ENCODE data around the gene TMEM203. TPM values are rescaled to one million over a fixed set of nuclear protein-coding genes. Genes with fewer than 3 reads are reported as not detected.
A peak's percentile ranks its signal among the peaks of the same experiment; 100 is the strongest.

The TMEM203 gene
- total and polyA plus RNA-seq, 2 of the 13 experiments (the other 11 are each of a cell fraction or from before 2014, with no cell fraction given), result 23.4 to 36.7 TPM

DNA sequence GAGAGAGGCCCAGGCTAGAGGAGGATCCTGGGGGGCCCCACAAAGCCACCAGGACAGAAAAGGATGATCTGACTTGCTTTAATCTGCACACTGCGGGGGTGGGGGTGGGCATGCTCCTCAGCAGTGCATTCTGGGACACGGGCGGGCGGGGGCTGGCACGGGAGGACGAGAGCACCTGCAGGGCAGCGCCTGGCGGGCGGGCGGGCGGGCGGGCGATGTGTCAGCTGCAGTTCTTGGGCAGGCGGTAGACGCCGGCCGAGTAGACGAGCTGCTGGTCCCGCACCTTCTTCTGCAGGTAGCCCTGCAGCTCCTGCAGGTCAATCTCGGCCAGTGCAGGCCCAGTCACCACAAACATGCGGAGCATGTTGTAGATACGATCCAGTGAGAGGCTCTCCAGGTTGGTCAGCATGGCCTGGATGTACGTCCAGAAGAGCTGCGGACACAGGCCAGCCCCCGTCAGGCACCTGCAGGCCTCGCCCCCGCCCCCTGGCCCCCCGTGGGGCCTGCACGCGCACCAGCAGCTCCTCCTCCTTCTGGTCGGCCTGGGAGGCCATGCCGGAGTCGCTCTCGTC, 30.6 kb downstream of the TMEM203 start:
- Histone ChIP-seq H3K4me1 (ENCODE audit: insufficient read depth, low read length) (peaks cover 7% of the 10 kb centered on the region; the same call in 1 of the 2 replicates), H3K27me3 (ENCODE audit: control insufficient read depth in 1 of 2, insufficient read depth in 2 of 2, low read length in 2 of 2) (peaks cover 0 to 25% of the 10 kb centered on the region in 2 experiments; a peak in 3 of 5 replicates), H3K4me3 (replicated peaks in 1 of 3; ENCODE audit: insufficient read depth in 1 of 3, low read depth in 2 of 3, low read length in 3 of 3) (no peak overlapping the region), H2AFZ (ENCODE audit: low read length) (no peak overlapping the region), H4K20me1 (ENCODE audit: insufficient read depth, low read length) (no peaks in the 10 kb centered on the region), H3K79me2 (ENCODE audit: insufficient read depth, low read length) (no peaks in the 10 kb centered on the region), H3K4me2 (ENCODE audit: low read depth, low read length) (no peak overlapping the region), H3K36me3 (replicated peaks in 1 of 2; ENCODE audit: control insufficient read depth in 1 of 2, insufficient read depth in 2 of 2, low read length in 2 of 2) (peaks cover under 1 to 1% of the 10 kb centered on the region in 2 experiments; a peak in 1 of 5 replicates), H3K9ac (ENCODE audit: insufficient read depth, low read depth, low read length) (no peak overlapping the region), H3K9me3 (ENCODE audit: low read length) (no peaks in the 10 kb centered on the region), H3K27ac (ENCODE audit: extremely low read length, insufficient read depth, low read length) (no peak overlapping the region)
- ATAC-seq (no peak), FAIRE-seq (no peak), DNase-seq (ENCODE audit: low spot score) (no peak)
- TF ChIP-seq CREB1 (IDR thresholded peaks at IDR 0.05) (no peak), CREB1 (CRISPR knock-in tag; IDR thresholded peaks at IDR 0.05) (no peak)
- intact Hi-C loops (cut with micrococcal nuclease; ENCODE audit: unreplicated experiment) (loop anchor here (10.0 kb wide), 1 partner anchor 60 kb away; the partner anchor contains the start of gene DPP7), in situ Hi-C loops (cut with HindIII; ENCODE audit: extremely low pct_ligation_motif_present, low pct_unique_long_range_greater_than_20kb) (no loop called here)
- ChIA-PET CTCF (ENCODE audit: low intra/inter-chr PET ratio, low total read pairs) (no interaction called here), POLR2A (no interaction called here)
- 96% methylated on average over 22 of the region's 34 CpGs for WGBS (ENCODE audit: low lambda C conversion rate)
- no TSS peak for BruUV-seq (replicated peaks)

DNA sequence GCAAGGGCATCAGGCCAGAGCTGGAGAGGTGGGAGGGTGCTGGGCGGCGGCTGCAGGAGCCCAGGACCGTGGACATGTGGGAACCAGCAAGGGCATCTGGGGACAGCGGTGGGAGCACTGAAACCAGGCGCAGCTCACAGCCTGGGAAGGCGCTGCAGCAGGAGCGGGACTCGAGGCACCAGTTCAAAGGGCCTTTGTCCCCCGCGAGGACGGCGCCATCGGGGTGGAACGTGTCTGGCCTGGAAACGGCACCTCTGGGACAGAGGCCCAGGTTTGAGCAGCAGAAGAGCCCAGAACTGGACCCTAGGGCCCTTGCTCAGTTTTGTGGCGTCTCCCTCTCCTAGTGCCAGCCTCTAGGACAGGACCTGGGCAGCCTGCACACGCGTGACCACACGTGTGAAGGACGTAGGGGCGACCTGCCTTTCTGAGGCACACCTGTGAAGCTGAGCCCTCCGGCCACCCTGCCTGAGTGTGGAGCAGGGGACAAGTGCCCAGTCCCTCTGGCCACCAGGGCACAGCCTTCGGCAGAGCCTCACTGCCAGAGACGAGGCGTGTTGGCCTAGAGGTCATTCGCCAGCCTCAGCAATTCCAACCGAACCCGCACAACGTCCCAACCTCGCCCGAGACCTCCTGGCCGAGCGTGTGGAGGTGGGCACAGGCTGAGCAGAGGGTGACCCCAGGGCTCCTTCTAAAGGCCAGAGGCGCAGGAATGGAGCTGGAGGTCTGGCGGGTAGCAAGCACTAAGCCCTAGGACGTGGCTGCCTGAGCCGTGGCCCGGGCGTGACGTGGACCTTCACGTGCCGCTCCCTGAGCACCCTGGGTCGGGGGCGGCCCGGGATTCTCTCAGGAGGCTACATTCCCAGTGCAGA, 31.4 kb downstream of the TMEM203 start:
- H3K4me2 ChIP-seq (ENCODE audit: low read depth, low read length), result no peak overlapping the region
- no peaks in the 10 kb centered on the region for H3K9me3 ChIP-seq (ENCODE audit: low read length)
- ATAC-seq (no peak), FAIRE-seq (no peak), DNase-seq (ENCODE audit: low spot score) (no peak)
- no peak overlapping the region for H2AFZ ChIP-seq (ENCODE audit: low read length)
- ChIA-PET CTCF (ENCODE audit: low intra/inter-chr PET ratio, low total read pairs) (no interaction called here), POLR2A (no interaction called here)
- H3K79me2 ChIP-seq (ENCODE audit: insufficient read depth, low read length), result no peaks in the 10 kb centered on the region
- 51% methylated on average over 4 of the region's 45 CpGs for WGBS (ENCODE audit: low lambda C conversion rate)
- BruUV-seq (replicated peaks), result no TSS peak
- in situ Hi-C loops (cut with HindIII; ENCODE audit: extremely low pct_ligation_motif_present, low pct_unique_long_range_greater_than_20kb) (no loop called here), intact Hi-C loops (cut with micrococcal nuclease; ENCODE audit: unreplicated experiment) (loop anchor here (10.0 kb wide), 1 partner anchor 59 kb away; the partner anchor contains the start of gene DPP7)
- no peak overlapping the region for H3K9ac ChIP-seq (ENCODE audit: insufficient read depth, low read depth, low read length)
- peaks cover 0 to 32% of the 10 kb centered on the region in 2 experiments; a peak in 3 of 5 replicates for H3K27me3 ChIP-seq (ENCODE audit: control insufficient read depth in 1 of 2, insufficient read depth in 2 of 2, low read length in 2 of 2)
- H3K36me3 ChIP-seq (replicated peaks in 1 of 2; ENCODE audit: control insufficient read depth in 1 of 2, insufficient read depth in 2 of 2, low read length in 2 of 2), result 0 out of 5 replicates have a peak, but pooled peaks cover 0 to 1% of the 10 kb centered on the region in 2 experiments
- H3K27ac ChIP-seq (ENCODE audit: extremely low read length, insufficient read depth, low read length), result no peak overlapping the region
- H4K20me1 ChIP-seq (ENCODE audit: insufficient read depth, low read length), result no peaks in the 10 kb centered on the region
- no peak overlapping the region for H3K4me3 ChIP-seq (replicated peaks in 1 of 3; ENCODE audit: insufficient read depth in 1 of 3, low read depth in 2 of 3, low read length in 3 of 3)
- TF ChIP-seq ZNF652 (CRISPR knock-in tag; IDR thresholded peaks at IDR 0.05; ENCODE audit: borderline replicate concordance, low read depth) (no peak), ZNF263 (CRISPR knock-in tag; IDR thresholded peaks at IDR 0.05) (0 out of 2 replicates have a peak, but pooled peaks have one; percentile 16)
- peaks cover 9% of the 10 kb centered on the region for H3K4me1 ChIP-seq (ENCODE audit: insufficient read depth, low read length)
